K562 (cell line): ENCODE data around the gene MAST4. TPM values are rescaled to one million over a fixed set of nuclear protein-coding genes. Genes with fewer than 3 reads are reported as not detected.

Source experiments
- ATAC-seq: fragments of 200-7000 bp; cut with Tn5 transposase; 3 replicates; pipeline ENCODE4 v1.9.1; 2020; ENCODE audit warnings: moderate library complexity
- BruUV-seq: library from RNA; stranded (reverse); fragments of 400-500 nt; replicated peaks from 2 replicates; lab custom pipeline; 2021; lab: Mats Ljungman, UMichigan
- CTCF ChIA-PET: fragments of 300-600 bp; formaldehyde crosslinking; extraction: SDS; loops from one replicate; lab custom pipeline; 2021; ENCODE audit warnings: low intra/inter-chr PET ratio; lab: Yijun Ruan, JAX
- POLR2A ChIA-PET: fragments of 300-600, 350-650 bp; sonication (Branson Sonifier 250); formaldehyde crosslinking; extraction: SDS; loops from one replicate; lab custom pipeline; 2021; ENCODE audit warnings: antibody characterized with exemption, inconsistent platforms; lab: Yijun Ruan, JAX
- DNase-seq, 4 experiments: peaks; one replicate each; pipeline versions ENCODE4 v3.0.0 to v3.0.0-alpha.2; 2011 to 2018; ENCODE audit warnings: low spot score in 3 of 4, mixed read lengths in 3 of 4; ENCODE audit errors: extremely low read depth in 1 of 4
- FAIRE-seq: peaks from 2 replicates; lab custom pipeline; 2011; peaks lifted over from hg19 to GRCh38; lab: Jason Lieb, UNC
- H2AFZ ChIP-seq: 2 replicates; pipeline ENCODE4 v1.6.0; 2011; ENCODE audit warnings: low read depth, low read length, control low read depth, inconsistent platforms
- H3K27ac ChIP-seq: fragments of 200-600 bp; 3 replicates; pipeline ENCODE4 v1.8.0; 2011; ENCODE audit warnings: low read depth, mild to moderate bottlenecking, control low read depth, inconsistent platforms, low read length, moderate library complexity, mixed read lengths; ENCODE audit errors: extremely low read depth
- H3K27me3 ChIP-seq, 2 experiments: fragments of 300-600 bp in 1 of 2; 2 replicates in 1 of 2; 3 replicates in 1 of 2; pipeline versions ENCODE4 v1.6.0 to v1.8.0; 2011; ENCODE audit warnings: inconsistent platforms in 2 of 2, low read length in 2 of 2, mild to moderate bottlenecking in 1 of 2, mixed read lengths in 1 of 2, moderate library complexity in 1 of 2; ENCODE audit not compliant: control insufficient read depth in 2 of 2, insufficient read depth in 2 of 2
- H3K36me3 ChIP-seq: fragments of 300-600 bp; 3 replicates; pipeline ENCODE4 v1.8.0; 2011; ENCODE audit warnings: mild to moderate bottlenecking, low read length, inconsistent platforms; ENCODE audit not compliant: control insufficient read depth, insufficient read depth
- H3K4me1 ChIP-seq, 2 experiments: fragments of 200-600 bp in 1 of 2; replicated peaks in 1 of 2; 2 replicates in 1 of 2; 3 replicates in 1 of 2; pipeline versions ENCODE4 v1.5.1 to v1.8.0; 2011; ENCODE audit warnings: inconsistent platforms in 2 of 2, low read length in 2 of 2, mild to moderate bottlenecking in 1 of 2, mixed read lengths in 1 of 2, moderate library complexity in 1 of 2; ENCODE audit not compliant: control insufficient read depth in 2 of 2, insufficient read depth in 2 of 2
- H3K4me2 ChIP-seq: 2 replicates; pipeline ENCODE4 v1.6.1; 2011; ENCODE audit warnings: low read length, control low read depth, inconsistent platforms, mixed read lengths; ENCODE audit not compliant: insufficient read depth
- H3K4me3 ChIP-seq: fragments of 200-600 bp; sonication (generic), shearing (Covaris generic); 2 replicates; pipeline ENCODE4 v1.5.1; 2016; ENCODE audit warnings: control low read depth, inconsistent platforms
- H3K79me2 ChIP-seq: fragments of 200-600 bp; 3 replicates; pipeline ENCODE4 v1.8.0; 2011; ENCODE audit warnings: low read length, inconsistent platforms; ENCODE audit not compliant: control insufficient read depth, insufficient read depth
- H3K9ac ChIP-seq, 2 experiments: 2 replicates each; pipeline versions ENCODE4 v1.6.0 to v1.6.1; 2011; ENCODE audit warnings: low read depth in 2 of 2, low read length in 2 of 2, control low read depth in 1 of 2, inconsistent platforms in 1 of 2, mild to moderate bottlenecking in 1 of 2, mixed read lengths in 1 of 2; ENCODE audit not compliant: insufficient read depth in 1 of 2
- H3K9me1 ChIP-seq: one replicate; pipeline ENCODE4 v1.6.0; 2011; ENCODE audit warnings: inconsistent platforms, mild to moderate bottlenecking, low read length, moderate library complexity; ENCODE audit not compliant: control insufficient read depth, insufficient read depth
- H3K9me3 ChIP-seq: replicated peaks from 2 replicates; pipeline ENCODE4 v1.5.1; 2011; ENCODE audit warnings: low read depth, low read length, inconsistent platforms; ENCODE audit not compliant: control insufficient read depth, insufficient read depth
- H4K20me1 ChIP-seq: replicated peaks from 2 replicates; pipeline ENCODE4 v1.6.1; 2011; ENCODE audit warnings: low read length, inconsistent platforms, mixed read lengths; ENCODE audit not compliant: control insufficient read depth, insufficient read depth
- E2F5 ChIP-seq: sonication (generic); formaldehyde crosslinking; IDR thresholded peaks from 2 replicates; pipeline ENCODE4 v1.8.0; 2022; ENCODE audit warnings: mild to moderate bottlenecking, missing genetic modification reagents
- GATA2 ChIP-seq: sonication (generic); formaldehyde crosslinking; IDR thresholded peaks from 2 replicates; pipeline ENCODE4 v1.4.0; 2020; ENCODE audit warnings: mild to moderate bottlenecking, missing genetic modification reagents
- HBP1 ChIP-seq: fragments of 450-650 bp; formaldehyde crosslinking; IDR thresholded peaks from 2 replicates; pipeline ENCODE4 v1.4.0; 2022; ENCODE audit warnings: missing genetic modification characterization
- JUN ChIP-seq, 2 experiments: sonication (generic) in 1 of 2; formaldehyde crosslinking in 1 of 2; IDR thresholded peaks; 2 replicates each; pipeline versions ENCODE4 v1.6.1 to v1.8.0; 2012 to 2022; ENCODE audit warnings: borderline replicate concordance in 2 of 2, mild to moderate bottlenecking in 2 of 2, improper control_type of control experiment in 1 of 2, low read depth in 1 of 2, low read length in 1 of 2, missing genetic modification reagents in 1 of 2
- MCM5 ChIP-seq: fragments of 450-650 bp; IDR thresholded peaks from 2 replicates; pipeline ENCODE4 v1.6.1; 2016; ENCODE audit warnings: low read depth
- NFIC ChIP-seq: fragments of 450-650 bp; IDR thresholded peaks from 2 replicates; pipeline ENCODE4 v1.6.1; 2017; ENCODE audit warnings: mild to moderate bottlenecking, inconsistent platforms
- PTTG1 ChIP-seq: fragments of 450-650 bp; IDR thresholded peaks from 2 replicates; pipeline ENCODE4 v1.6.1; 2016; ENCODE audit warnings: low read depth, mild to moderate bottlenecking, missing genetic modification characterization, missing compliant biosample characterization
- RB1 ChIP-seq: fragments of 450-650 bp; IDR thresholded peaks from 2 replicates; pipeline ENCODE4 v1.6.1; 2017; ENCODE audit warnings: low read depth, mild to moderate bottlenecking
- SNRNP70 ChIP-seq: fragments of 200-400 bp; formaldehyde crosslinking; optimal IDR thresholded peaks from 2 replicates; pipeline ENCODE3; 2017; ENCODE audit warnings: low read depth, low read length
- SRF ChIP-seq, 2 experiments: fragments of 250-450, 450-650 bp in 1 of 2; sonication (Bioruptor Pico) in 1 of 2; sonication (generic) in 1 of 2; formaldehyde crosslinking; IDR thresholded peaks; 2 replicates each; pipeline versions ENCODE4 v1.5.0 to v1.5.1; 2020 to 2022; ENCODE audit warnings: mild to moderate bottlenecking in 1 of 2, missing genetic modification reagents in 1 of 2
- SRSF3 ChIP-seq: fragments of 200-400 bp; formaldehyde crosslinking; IDR thresholded peaks from 2 replicates; pipeline ENCODE4 v1.6.1; 2016; ENCODE audit warnings: mild to moderate bottlenecking, low read length, moderate library complexity; ENCODE audit not compliant: insufficient read depth
- ZNF165 ChIP-seq: fragments of 250-450 bp; sonication (Bioruptor Pico); IDR thresholded peaks from 2 replicates; pipeline ENCODE4 v1.4.0; 2020; ENCODE audit warnings: borderline replicate concordance
- ZNF311 ChIP-seq: fragments of 250-450 bp; sonication (Bioruptor Pico); IDR thresholded peaks from 2 replicates; pipeline ENCODE4 v1.4.0; 2020; ENCODE audit warnings: mild to moderate bottlenecking, moderate library complexity
- ZNF717 ChIP-seq: fragments of 250-450 bp; sonication (Bioruptor Pico); IDR thresholded peaks from 2 replicates; pipeline ENCODE4 v1.5.0; 2021
- WGBS: fragments of 100-300 bp; shearing (Covaris generic); methylation state at CpG from one replicate; pipeline ENCODE4 v1.1.6; 2016; ENCODE audit warnings: low coverage, mixed read lengths; ENCODE audit not compliant: insufficient coverage; ENCODE audit errors: missing lambda C conversion rate; 5-methylcytosine and 5-hydroxymethylcytosine counted together
- in situ Hi-C: fragments of 300-500 bp; cut with MboI; formaldehyde crosslinking; loops from 4 replicates; pipeline ENCODE4 v1.15.0; 2018; ENCODE audit warnings: inconsistent platforms, mixed read lengths
- intact Hi-C: fragments of 100-400 bp; cut with micrococcal nuclease; formaldehyde crosslinking; loops from 2 replicates; pipeline ENCODE4 v1.14.2; 2022
- polyA plus RNA-seq, 8 experiments: library from polyadenylated mRNA; depleted of rRNA in 4 of 8; stranded (reverse) in 5 of 8; unstranded in 3 of 8; fragments of >200 nt; fragmentation: Nextera tagmentation in 2 of 8; fragmentation: Illumina TruSeq in 1 of 8; extraction: Ambion mirVana in 2 of 8; extraction: Trizol in 1 of 8; gene quantifications; 2 replicates each; pipeline versions ENCODE4 v1.2.1 to v1.2.3, GENCODE V29; 2011 to 2014; ENCODE audit warnings: inconsistent platforms in 1 of 8, missing spikeins in 1 of 8
- total RNA-seq, 7 experiments: library from RNA; depleted of rRNA in 6 of 7; stranded (reverse); fragments of >200 nt in 6 of 7; fragmentation: Illumina TruSeq in 2 of 7; extraction: Trizol in 2 of 7; gene quantifications; 2 replicates each; pipeline versions ENCODE4 v1.2.1 to v1.2.3, GENCODE V29; 2011 to 2021; ENCODE audit warnings: low replicate concordance in 1 of 7

Gene MAST4
- total and polyA plus RNA-seq, 9 of the 15 experiments (the other 6 are each of a cell fraction or from before 2014, with no cell fraction given), result 0.88 to 10.1 (median 5.2) TPM

GRCh38 chr5:67059744-67060490 lies 463.7 kb downstream of the MAST4 start:
- CTCF ChIA-PET, result no interaction called here
- Histone ChIP-seq H3K9ac (no peak overlapping the region), H3K79me2 (no peaks in the 10 kb centered on the region), H3K4me2 (no peak overlapping the region), H3K27me3 (no peaks in the 10 kb centered on the region), H3K4me3 (no peak overlapping the region), H2AFZ (no peak overlapping the region), H4K20me1 (0 out of 2 replicates have a peak, but pooled peaks cover 3% of the 10 kb centered on the region), H3K4me1 (no peaks in the 10 kb centered on the region), H3K27ac (no peak overlapping the region), H3K36me3 (no peaks in the 10 kb centered on the region; the same call in 2 of the 3 replicates), H3K9me1 (no peaks in the 10 kb centered on the region), H3K9me3 (no peaks in the 10 kb centered on the region)
- POLR2A ChIA-PET, result no interaction called here
- ATAC-seq (no peak), FAIRE-seq (no peak), DNase-seq (no peak)
- in situ Hi-C loops, result no loop called here
- WGBS, result 31% methylated on average over 6 of the region's 6 CpGs
- no TSS peak for BruUV-seq
- TF ChIP-seq HBP1, result no peak
- TF ChIP-seq ZNF311, result no peak
- no peak for TF ChIP-seq ZNF717 (CRISPR knock-in tag)
- intact Hi-C loops, result no loop called here

- no peaks in the 10 kb centered on the region for H3K4me1 ChIP-seq
- DNase-seq, result no peak
- BruUV-seq, result no TSS peak
- H4K20me1 ChIP-seq, result 0 out of 2 replicates have a peak, but pooled peaks cover 3% of the 10 kb centered on the region
- CTCF ChIA-PET, result no interaction called here
- no peaks in the 10 kb centered on the region for H3K79me2 ChIP-seq
- no peak for FAIRE-seq
- no peaks in the 10 kb centered on the region for H3K27me3 ChIP-seq
- H3K36me3 ChIP-seq, result no peaks in the 10 kb centered on the region
- H3K4me3 ChIP-seq, result no peak overlapping the region
- H3K9me1 ChIP-seq, result no peaks in the 10 kb centered on the region
- POLR2A ChIA-PET, result no interaction called here
- no peak overlapping the region for H3K27ac ChIP-seq
- no peak overlapping the region for H3K4me2 ChIP-seq
- intact Hi-C loops, result no loop called here
- in situ Hi-C loops, result no loop called here
- WGBS, result 73% methylated on average over 1 of the region's 1 CpG
- ATAC-seq, result no peak
- no peaks in the 10 kb centered on the region for H3K9me3 ChIP-seq
- H2AFZ ChIP-seq, result no peak overlapping the region
- H3K9ac ChIP-seq, result no peak overlapping the region
- TF ChIP-seq GATA2 (CRISPR knock-in tag), result no peak
- no peak for TF ChIP-seq SNRNP70
- no peak for TF ChIP-seq SRSF3
- no peak for TF ChIP-seq JUN (IDR thresholded peaks at IDR 0.05; ENCODE audit: borderline replicate concordance, low read depth, low read length)
- no peak for TF ChIP-seq JUN (CRISPR knock-in tag; IDR thresholded peaks at IDR 0.05; ENCODE audit: borderline replicate concordance)
- no peak for TF ChIP-seq ZNF165
- TF ChIP-seq RB1, result no peak
- TF ChIP-seq E2F5 (CRISPR knock-in tag), result no peak
- no peak for TF ChIP-seq SRF (CRISPR knock-in tag; IDR thresholded peaks at IDR 0.05)
- no peak for TF ChIP-seq PTTG1 (tag)
- no peak for TF ChIP-seq ZNF311
- no peak for TF ChIP-seq MCM5
- no peak for TF ChIP-seq NFIC
These were observed 465.3 kb downstream of the MAST4 start for GRCh38 chr5:67061511-67061910.
